HEK293 (cell line): ENCODE results near the gene COL5A2.

Experiments
- CTCF ChIA-PET: fragments of 350-600 bp; formaldehyde crosslinking; extraction: SDS; loops from one replicate; lab custom pipeline; 2021; ENCODE audit warnings: antibody characterized with exemption; lab: Yijun Ruan, JAX
- POLR2A ChIA-PET: fragments of 300-600 bp; formaldehyde crosslinking; extraction: SDS; loops from one replicate; lab custom pipeline; 2020; ENCODE audit warnings: antibody characterized with exemption, inconsistent platforms; lab: Yijun Ruan, JAX
- H3K27ac ChIP-seq: fragments of 200-500 bp; sonication (Bioruptor generic); 2 replicates; pipeline ENCODE4 v1.5.1; 2014; ENCODE audit warnings: low read depth, low read length, control low read depth, inconsistent platforms; ENCODE audit errors: extremely low read depth
- H3K36me3 ChIP-seq, 2 experiments: fragments of 200-500 bp in 1 of 2; sonication (Bioruptor generic) in 1 of 2; 1 replicate in 1 of 2; 2 replicates in 1 of 2; pipeline ENCODE4 v1.5.1; 2014 to 2017; ENCODE audit warnings: inconsistent platforms in 2 of 2, low read length in 2 of 2; ENCODE audit not compliant: control insufficient read depth in 2 of 2, insufficient read depth in 1 of 2
- H3K4me1 ChIP-seq: fragments of 200-500 bp; sonication (Bioruptor generic); 2 replicates; pipeline ENCODE4 v1.5.1; 2014; ENCODE audit warnings: mild to moderate bottlenecking, low read length, inconsistent platforms; ENCODE audit not compliant: control insufficient read depth, insufficient read depth
- H3K4me3 ChIP-seq: 2 replicates; pipeline ENCODE4 v1.5.1; 2011; ENCODE audit warnings: low read depth, mild to moderate bottlenecking, control low read depth, low read length, moderate library complexity
- H3K9me3 ChIP-seq: fragments of 200-500 bp; sonication (Bioruptor generic); 2 replicates; pipeline ENCODE4 v1.5.1; 2014; ENCODE audit warnings: low read depth, low read length, inconsistent platforms; ENCODE audit not compliant: control insufficient read depth, insufficient read depth
- BCL11B ChIP-seq: fragments of 450-650 bp; formaldehyde crosslinking; IDR thresholded peaks from 2 replicates; pipeline ENCODE4 v1.5.1; 2016; ENCODE audit warnings: low read depth, missing biosample characterization, missing genetic modification characterization
- ELK4 ChIP-seq: IDR thresholded peaks from 2 replicates; pipeline ENCODE4 v1.6.1; 2011; ENCODE audit warnings: mild to moderate bottlenecking, low read depth, low read length, borderline replicate concordance
- GLIS1 ChIP-seq: fragments of 450-650 bp; formaldehyde crosslinking; IDR thresholded peaks from 2 replicates; pipeline ENCODE4 v1.5.1; 2016; ENCODE audit warnings: missing biosample characterization, missing genetic modification characterization
- ZBTB17 ChIP-seq: fragments of 450-650 bp; formaldehyde crosslinking; IDR thresholded peaks from 2 replicates; pipeline ENCODE4 v1.5.1; 2016; ENCODE audit warnings: missing biosample characterization, missing genetic modification characterization
- ZNF184 ChIP-seq: fragments of 450-650 bp; IDR thresholded peaks from 2 replicates; pipeline ENCODE4 v1.5.1; 2018; ENCODE audit warnings: missing biosample characterization, mild to moderate bottlenecking, missing genetic modification characterization
- ZNF223 ChIP-seq: fragments of 450-650 bp; formaldehyde crosslinking; IDR thresholded peaks from 2 replicates; pipeline ENCODE4 v1.5.1; 2016; ENCODE audit warnings: missing biosample characterization, missing genetic modification characterization
- ZNF404 ChIP-seq: fragments of 450-650 bp; formaldehyde crosslinking; IDR thresholded peaks from 2 replicates; pipeline ENCODE4 v1.5.1; 2017; ENCODE audit warnings: missing biosample characterization, missing genetic modification characterization
- ZNF433 ChIP-seq: fragments of 450-650 bp; formaldehyde crosslinking; IDR thresholded peaks from 2 replicates; pipeline ENCODE4 v1.5.1; 2016; ENCODE audit warnings: missing biosample characterization, missing genetic modification characterization, low read depth
- ZNF488 ChIP-seq: fragments of 450-650 bp; formaldehyde crosslinking; IDR thresholded peaks from 2 replicates; pipeline ENCODE4 v1.5.1; 2016; ENCODE audit warnings: missing biosample characterization, missing genetic modification characterization
- ZNF548 ChIP-seq: fragments of 450-650 bp; formaldehyde crosslinking; IDR thresholded peaks from 2 replicates; pipeline ENCODE4 v1.5.1; 2016; ENCODE audit warnings: missing biosample characterization, missing genetic modification characterization
- ZNF561 ChIP-seq: fragments of 450-650 bp; IDR thresholded peaks from 2 replicates; pipeline ENCODE4 v1.5.1; 2018; ENCODE audit warnings: missing biosample characterization, missing genetic modification characterization, borderline replicate concordance
- ZNF629 ChIP-seq: fragments of 450-650 bp; formaldehyde crosslinking; IDR thresholded peaks from 2 replicates; pipeline ENCODE4 v1.5.1; 2017; ENCODE audit warnings: missing biosample characterization, missing genetic modification characterization
- ZNF664 ChIP-seq: fragments of 450-650 bp; formaldehyde crosslinking; IDR thresholded peaks from 2 replicates; pipeline ENCODE4 v1.5.1; 2016; ENCODE audit warnings: missing biosample characterization, missing genetic modification characterization
- ZNF701 ChIP-seq: fragments of 450-650 bp; formaldehyde crosslinking; IDR thresholded peaks from 2 replicates; pipeline ENCODE4 v1.5.1; 2016; ENCODE audit warnings: missing biosample characterization, missing genetic modification characterization
- ZNF747 ChIP-seq: fragments of 450-650 bp; formaldehyde crosslinking; IDR thresholded peaks from 2 replicates; pipeline ENCODE4 v1.5.1; 2016; ENCODE audit warnings: missing biosample characterization, missing genetic modification characterization
- TF ChIP-seq, protein P1 (sequence below): fragments of 450-650 bp; formaldehyde crosslinking; IDR thresholded peaks from 2 replicates; pipeline ENCODE4 v1.5.1; 2016; ENCODE audit warnings: missing biosample characterization, missing genetic modification characterization, borderline replicate concordance
- TF ChIP-seq, protein P2 (sequence below): fragments of 450-650 bp; formaldehyde crosslinking; IDR thresholded peaks from 2 replicates; pipeline ENCODE4 v1.5.1; 2016; ENCODE audit warnings: missing biosample characterization, missing genetic modification characterization

The COL5A2 gene

GRCh38 chr2:189092936-189093335 is 86.6 kb downstream of the COL5A2 start:
- ChIA-PET CTCF (interaction anchor here (0.6 to 3.4 kb wide), 10 partner anchors 10 to 1673 kb away, joined by 3 to 38 read pairs (median 5); no protein-coding TSS in a partner anchor), POLR2A (no interaction called here)
- H3K4me1 ChIP-seq = no peaks in the 10 kb centered on the region
- TF ChIP-seq ZNF184 (tag by site-specific recombination) (no peak), ZNF747 (tag by site-specific recombination) (no peak), ZNF223 (tag by site-specific recombination) (no peak), ELK4 (no peak), BCL11B (tag by site-specific recombination) (no peak), ZNF404 (tag by site-specific recombination) (no peak), ZNF701 (tag by site-specific recombination) (no peak), ZNF629 (tag by site-specific recombination) (no peak), ZNF548 (tag by site-specific recombination) (no peak), ZBTB17 (tag by site-specific recombination) (no peak), ZNF561 (tag by site-specific recombination) (no peak), ZNF433 (tag by site-specific recombination) (no peak)
- TF ChIP-seq, protein P1, sequence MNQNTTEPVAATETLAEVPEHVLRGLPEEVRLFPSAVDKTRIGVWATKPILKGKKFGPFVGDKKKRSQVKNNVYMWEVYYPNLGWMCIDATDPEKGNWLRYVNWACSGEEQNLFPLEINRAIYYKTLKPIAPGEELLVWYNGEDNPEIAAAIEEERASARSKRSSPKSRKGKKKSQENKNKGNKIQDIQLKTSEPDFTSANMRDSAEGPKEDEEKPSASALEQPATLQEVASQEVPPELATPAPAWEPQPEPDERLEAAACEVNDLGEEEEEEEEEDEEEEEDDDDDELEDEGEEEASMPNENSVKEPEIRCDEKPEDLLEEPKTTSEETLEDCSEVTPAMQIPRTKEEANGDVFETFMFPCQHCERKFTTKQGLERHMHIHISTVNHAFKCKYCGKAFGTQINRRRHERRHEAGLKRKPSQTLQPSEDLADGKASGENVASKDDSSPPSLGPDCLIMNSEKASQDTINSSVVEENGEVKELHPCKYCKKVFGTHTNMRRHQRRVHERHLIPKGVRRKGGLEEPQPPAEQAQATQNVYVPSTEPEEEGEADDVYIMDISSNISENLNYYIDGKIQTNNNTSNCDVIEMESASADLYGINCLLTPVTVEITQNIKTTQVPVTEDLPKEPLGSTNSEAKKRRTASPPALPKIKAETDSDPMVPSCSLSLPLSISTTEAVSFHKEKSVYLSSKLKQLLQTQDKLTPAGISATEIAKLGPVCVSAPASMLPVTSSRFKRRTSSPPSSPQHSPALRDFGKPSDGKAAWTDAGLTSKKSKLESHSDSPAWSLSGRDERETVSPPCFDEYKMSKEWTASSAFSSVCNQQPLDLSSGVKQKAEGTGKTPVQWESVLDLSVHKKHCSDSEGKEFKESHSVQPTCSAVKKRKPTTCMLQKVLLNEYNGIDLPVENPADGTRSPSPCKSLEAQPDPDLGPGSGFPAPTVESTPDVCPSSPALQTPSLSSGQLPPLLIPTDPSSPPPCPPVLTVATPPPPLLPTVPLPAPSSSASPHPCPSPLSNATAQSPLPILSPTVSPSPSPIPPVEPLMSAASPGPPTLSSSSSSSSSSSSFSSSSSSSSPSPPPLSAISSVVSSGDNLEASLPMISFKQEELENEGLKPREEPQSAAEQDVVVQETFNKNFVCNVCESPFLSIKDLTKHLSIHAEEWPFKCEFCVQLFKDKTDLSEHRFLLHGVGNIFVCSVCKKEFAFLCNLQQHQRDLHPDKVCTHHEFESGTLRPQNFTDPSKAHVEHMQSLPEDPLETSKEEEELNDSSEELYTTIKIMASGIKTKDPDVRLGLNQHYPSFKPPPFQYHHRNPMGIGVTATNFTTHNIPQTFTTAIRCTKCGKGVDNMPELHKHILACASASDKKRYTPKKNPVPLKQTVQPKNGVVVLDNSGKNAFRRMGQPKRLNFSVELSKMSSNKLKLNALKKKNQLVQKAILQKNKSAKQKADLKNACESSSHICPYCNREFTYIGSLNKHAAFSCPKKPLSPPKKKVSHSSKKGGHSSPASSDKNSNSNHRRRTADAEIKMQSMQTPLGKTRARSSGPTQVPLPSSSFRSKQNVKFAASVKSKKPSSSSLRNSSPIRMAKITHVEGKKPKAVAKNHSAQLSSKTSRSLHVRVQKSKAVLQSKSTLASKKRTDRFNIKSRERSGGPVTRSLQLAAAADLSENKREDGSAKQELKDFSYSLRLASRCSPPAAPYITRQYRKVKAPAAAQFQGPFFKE = no peak
- H3K27ac ChIP-seq = no peak overlapping the region
- H3K36me3 ChIP-seq = no peaks in the 10 kb centered on the region
- no peak overlapping the region for H3K4me3 ChIP-seq
- no peaks in the 10 kb centered on the region for H3K9me3 ChIP-seq

DNA sequence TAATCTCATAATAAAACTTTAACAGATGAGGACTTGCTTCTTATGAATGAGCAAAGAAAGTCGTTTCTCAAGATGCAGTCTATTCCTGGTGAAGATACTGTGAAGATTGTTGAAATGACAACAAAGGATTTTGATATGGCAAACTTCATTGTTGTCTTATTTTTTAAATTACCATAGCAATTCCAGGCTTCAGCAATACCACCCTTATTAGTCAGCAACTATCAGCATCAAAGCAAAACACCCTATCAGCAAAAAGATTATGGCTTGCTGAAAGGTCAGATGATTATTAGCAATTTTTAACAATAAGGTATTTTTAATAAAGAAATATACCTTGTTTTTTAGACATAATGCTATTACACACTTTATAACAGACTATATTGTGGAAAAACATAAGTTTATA is 88.3 kb downstream of the COL5A2 start:
- H3K27ac ChIP-seq = no peak overlapping the region
- H3K9me3 ChIP-seq = no peaks in the 10 kb centered on the region
- no peak for TF ChIP-seq ZNF664 (tag by site-specific recombination)
- TF ChIP-seq, protein P2, sequence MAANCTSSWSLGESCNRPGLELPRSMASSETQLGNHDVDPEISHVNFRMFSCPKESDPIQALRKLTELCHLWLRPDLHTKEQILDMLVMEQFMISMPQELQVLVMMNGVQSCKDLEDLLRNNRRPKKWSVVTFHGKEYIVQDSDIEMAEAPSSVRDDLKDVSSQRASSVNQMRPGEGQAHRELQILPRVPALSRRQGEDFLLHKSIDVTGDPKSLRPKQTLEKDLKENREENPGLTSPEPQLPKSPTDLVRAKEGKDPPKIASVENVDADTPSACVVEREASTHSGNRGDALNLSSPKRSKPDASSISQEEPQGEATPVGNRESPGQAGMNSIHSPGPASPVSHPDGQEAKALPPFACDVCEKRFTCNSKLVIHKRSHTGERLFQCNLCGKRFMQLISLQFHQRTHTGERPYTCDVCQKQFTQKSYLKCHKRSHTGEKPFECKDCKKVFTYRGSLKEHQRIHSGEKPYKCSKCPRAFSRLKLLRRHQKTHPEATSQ = no peak
- TF ChIP-seq ZNF488 (tag by site-specific recombination) = no peak
- no peak for TF ChIP-seq BCL11B (tag by site-specific recombination)
- TF ChIP-seq GLIS1 (tag by site-specific recombination) = no peak
- no peak overlapping the region for H3K4me3 ChIP-seq
- CTCF ChIA-PET = interaction anchor here (0.6 kb wide), 1 partner anchor 563 kb away, joined by 4 read pairs; no protein-coding TSS in a partner anchor
- no peaks in the 10 kb centered on the region for H3K4me1 ChIP-seq
- POLR2A ChIA-PET = no interaction called here
- H3K36me3 ChIP-seq = no peaks in the 10 kb centered on the region
